Heart left ventricle (tissue), 16 donors: ENCODE data around the gene NRAP. TPM values are rescaled to one million over a fixed set of nuclear protein-coding genes. Genes with fewer than 3 reads are reported as not detected.

Experiments used
- ATAC-seq, 4 donors: fragments of 200-7000 bp; cut with Tn5 transposase; one replicate each; pipeline ENCODE4 v1.9.1; 2020 to 2022; ENCODE audit warnings: moderate library complexity in 4 of 4, mild to moderate bottlenecking in 3 of 4, moderate number of reproducible peaks in 1 of 4
- DNase-seq, 5 donors: peaks; one replicate each; pipeline ENCODE4 v3.0.0-alpha.2; 2020
- H3K27ac ChIP-seq, 12 donors: fragments of 200-600 bp; sonication (generic) in 4 of 12; one replicate each; pipeline versions ENCODE4 v1.5.0 to v1.8.0; 2016 to 2022; ENCODE audit warnings: mild to moderate bottlenecking in 2 of 12
- H3K27me3 ChIP-seq, 9 donors: fragments of 200-600 bp; sonication (generic) in 2 of 9; one replicate each; pipeline versions ENCODE4 v1.5.1 to v1.8.0; 2016 to 2022; ENCODE audit warnings: mild to moderate bottlenecking in 3 of 9
- H3K36me3 ChIP-seq, 9 donors: fragments of 200-600 bp; sonication (generic) in 2 of 9; one replicate each; pipeline versions ENCODE4 v1.5.0 to v1.8.0; 2018 to 2022; ENCODE audit warnings: mild to moderate bottlenecking in 2 of 9
- H3K4me1 ChIP-seq, 12 donors: fragments of 200-600 bp; sonication (generic) in 4 of 12; one replicate each; pipeline versions ENCODE4 v1.5.0 to v1.8.0; 2016 to 2022; ENCODE audit warnings: mild to moderate bottlenecking in 3 of 12
- H3K4me3 ChIP-seq, 12 donors: fragments of 200-600 bp; sonication (generic) in 4 of 12; one replicate each; pipeline versions ENCODE4 v1.5.0 to v1.8.0; 2017 to 2022; ENCODE audit warnings: mild to moderate bottlenecking in 9 of 12, moderate library complexity in 4 of 12
- H3K9me3 ChIP-seq, 12 donors: fragments of 200-600 bp; sonication (generic) in 4 of 12; one replicate each; pipeline versions ENCODE4 v1.5.0 to v1.8.0; 2016 to 2022; ENCODE audit warnings: mild to moderate bottlenecking in 1 of 12
- CTCF ChIP-seq, 12 donors: fragments of 200-600 bp; sonication (generic) in 4 of 12; IDR thresholded peaks; one replicate each; pipeline versions ENCODE4 v1.5.0 to v1.8.0; 2018 to 2022; ENCODE audit warnings: antibody characterized with exemption in 12 of 12, mild to moderate bottlenecking in 5 of 12
- POLR2A ChIP-seq, 2 donors: fragments of 450-650 bp; IDR thresholded peaks; one replicate each; pipeline ENCODE4 v1.6.1; 2017; ENCODE audit warnings: antibody characterized with exemption in 2 of 2, mild to moderate bottlenecking in 2 of 2, moderate library complexity in 2 of 2
- WGBS, 4 donors: extraction: QIAGEN DNeasy Blood & Tissue Kit in 2 of 4; methylation state at CpG; one replicate each; pipeline versions ENCODE4 v1.1.5 to v1.1.7; 2013 to 2018; 5-methylcytosine and 5-hydroxymethylcytosine counted together
- intact Hi-C, 10 donors: fragments of 100-400 bp; cut with DNase I; formaldehyde crosslinking; loops; one replicate each; pipeline versions ENCODE4 v1.11.1 to v1.14.2; 2022
- polyA plus RNA-seq, 2 donors: library from polyadenylated mRNA; stranded (reverse); fragments of 200-250 nt; gene quantifications; one replicate each; pipeline ENCODE4 v1.2.3, GENCODE V29; 2013
- total RNA-seq, 9 donors: library from RNA; depleted of rRNA in 2 of 9; stranded (reverse); fragments of >200 nt in 2 of 9; fragmentation: NEBNext Ultra II Directional in 3 of 9; extraction: Animal tissue kit (Norgen Biotek cat#: 25700) in 3 of 9; gene quantifications; one replicate each; pipeline versions ENCODE4 v1.1.0 to v1.2.4, GENCODE V29; 2016 to 2023
- donor health status: ischemic (EF 13 %, LVEDD 7.1; RV severe dilation, severe dysfunction).
- donor health status: healthy with polysubstance abuse.
- donor health status: DM: no; HTN: yes; CAD: no.
- donor health status: DM: no; HTN: no; CAD: no.
- donor health status: ischemic (EF 25% LVEDD 6.9; RV normal size, moderate dysfunction).
- donor health status: ischemic (EF 25% LVEDD 5.7; RV mildly dilated, moderate dysfunction).
- donor health status: healthy.
- donor health status: DM: yes; HTN: yes; CAD: no.
- donor health status: ischemic (EF 35%, LVEDD 5.7; RV mildly dilated, moderate dysfunction).
- donor health status: nonischemic (EF 11% LVEDD 7.7; RV severe dilation, severe dysfunction).
- donor health status: DM: yes; HTN: yes; CAD: no.
- donor health status: PGD.
- donor health status: ischemic (EF 29% LVEDD 5.4; RV normal size, mild dysfunction).
- donor health status: nonischemic (EF 23%, LVEDD 6.1; RV moderate dilation, normal function).

Gene NRAP
- total and polyA plus RNA-seq, 11 donors: 278 to 2,789 (median 1,125) TPM

- TF ChIP-seq POLR2A (IDR thresholded peaks at IDR 0.05): no peak
- no peak for TF ChIP-seq CTCF (IDR thresholded peaks at IDR 0.05)
- ATAC-seq: no peak
- intact Hi-C loops: loop anchor here in 6 of 10 donors (5.0 to 10.0 kb wide), 6 partner anchors 88 to 398 kb away; no protein-coding TSS in a partner anchor
- Histone ChIP-seq H3K27ac (no peak overlapping the region), H3K27me3 (no peaks in the 10 kb centered on the region), H3K9me3 (no peaks in the 10 kb centered on the region), H3K4me1 (peaks cover 0 to 39% (median 7%) of the 10 kb centered on the region in 12 donors), H3K36me3 (peaks cover 0 to 38% (median 8%) of the 10 kb centered on the region in 9 donors), H3K4me3 (no peak overlapping the region)
- 65 to 77% (median 72%) methylated on average over 5 of the region's 5 CpGs for WGBS, 4 donors
- DNase-seq: no peak
Observed at GRCh38 chr10:113706623-113707022, 42.8 kb upstream of the NRAP start.

- TF ChIP-seq CTCF (IDR thresholded peaks at IDR 0.05): peak in 2 of 12 donors; percentile 1 to 5
- TF ChIP-seq POLR2A (IDR thresholded peaks at IDR 0.05): no peak
- Histone ChIP-seq H3K27ac (no peak overlapping the region), H3K4me1 (peaks cover 0 to 26% (median 2%) of the 10 kb centered on the region in 12 donors), H3K27me3 (no peaks in the 10 kb centered on the region), H3K4me3 (no peak overlapping the region), H3K36me3 (peaks cover 0 to 38% (median 15%) of the 10 kb centered on the region in 9 donors), H3K9me3 (no peaks in the 10 kb centered on the region)
- ATAC-seq: no peak
- intact Hi-C loops: loop anchor here in 8 of 10 donors (2.0 to 10.0 kb wide), 7 partner anchors 90 to 400 kb away; no protein-coding TSS in a partner anchor
- no peak for DNase-seq
Observed at GRCh38 chr10:113705344-113705652, 41.5 kb upstream of the NRAP start.

GRCh38 chr10:113704637-113705343 lies 40.9 kb upstream of the NRAP start:
- TF ChIP-seq POLR2A (IDR thresholded peaks at IDR 0.05): no peak
- peak; percentile 36 to 74 (median 58) for TF ChIP-seq CTCF (IDR thresholded peaks at IDR 0.05)
- peak in 1 of 4 donors; percentile 46 for ATAC-seq
- no peaks in the 10 kb centered on the region for H3K27me3 ChIP-seq
- H3K4me3 ChIP-seq: no peak overlapping the region
- peaks cover 0 to 21% (median 0%) of the 10 kb centered on the region in 12 donors for H3K4me1 ChIP-seq
- 52 to 69% (median 61%) methylated on average over 6 of the region's 6 CpGs for WGBS, 4 donors
- peaks cover 0 to 43% (median 18%) of the 10 kb centered on the region in 9 donors for H3K36me3 ChIP-seq
- intact Hi-C loops: loop anchor here in 9 of 10 donors (2.0 to 10.0 kb wide), 7 partner anchors 90 to 400 kb away; no protein-coding TSS in a partner anchor
- DNase-seq: no peak
- no peaks in the 10 kb centered on the region for H3K9me3 ChIP-seq
- no peak overlapping the region for H3K27ac ChIP-seq

- H3K36me3 ChIP-seq: peaks cover 0 to 75% (median 44%) of the 10 kb centered on the region in 9 donors
- peaks cover 0 to 23% (median 15%) of the 10 kb centered on the region in 12 donors for H3K9me3 ChIP-seq
- ATAC-seq (peak in 1 of 4 donors; percentile 59), DNase-seq (no peak)
- TF ChIP-seq POLR2A (IDR thresholded peaks at IDR 0.05): no peak
- TF ChIP-seq CTCF (IDR thresholded peaks at IDR 0.05): no peak
- 68 to 75% (median 71%) methylated on average over 3 of the region's 3 CpGs for WGBS, 4 donors
- peaks cover 0 to 4% (median 0%) of the 10 kb centered on the region in 12 donors for H3K4me1 ChIP-seq
- H3K27ac ChIP-seq: no peak overlapping the region
- H3K27me3 ChIP-seq: no peaks in the 10 kb centered on the region
- intact Hi-C loops: loop anchor here in 1 of 10 donors (5.0 kb wide), 1 partner anchor 405 kb away; no protein-coding TSS in a partner anchor
- H3K4me3 ChIP-seq: no peak overlapping the region
Observed at GRCh38 chr10:113697595-113697994, 33.8 kb upstream of the NRAP start.
